ENCODE results near the gene UBE2G1.
A peak's percentile ranks its signal among the peaks of the same experiment; 100 is the strongest.
"Not testable (repeated sequence)": the region's sequence is repeated elsewhere in the genome, so short reads cannot be mapped to it uniquely, and the experiment has no call there.

The UBE2G1 gene

DNA sequence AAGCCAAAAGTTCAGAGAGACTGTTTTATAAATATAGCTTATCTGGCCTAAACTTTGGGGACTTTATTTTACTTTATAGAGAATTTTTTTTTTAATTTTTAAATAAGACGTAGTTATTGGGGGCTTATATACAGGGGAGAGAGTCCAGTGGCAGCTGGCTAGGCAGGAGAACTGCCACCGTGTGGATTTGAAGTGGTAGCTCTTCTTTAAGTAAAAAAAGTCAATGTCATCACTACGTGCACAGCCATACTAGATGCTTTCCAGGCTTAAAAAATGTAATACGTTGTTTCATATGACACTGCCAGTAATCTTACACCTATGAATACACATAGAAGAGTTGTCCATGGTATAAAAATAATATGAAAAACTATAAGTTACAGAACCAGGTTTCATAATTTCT lies 70.8 kb downstream of the UBE2G1 start:
- no peak for DNase-seq

DNA sequence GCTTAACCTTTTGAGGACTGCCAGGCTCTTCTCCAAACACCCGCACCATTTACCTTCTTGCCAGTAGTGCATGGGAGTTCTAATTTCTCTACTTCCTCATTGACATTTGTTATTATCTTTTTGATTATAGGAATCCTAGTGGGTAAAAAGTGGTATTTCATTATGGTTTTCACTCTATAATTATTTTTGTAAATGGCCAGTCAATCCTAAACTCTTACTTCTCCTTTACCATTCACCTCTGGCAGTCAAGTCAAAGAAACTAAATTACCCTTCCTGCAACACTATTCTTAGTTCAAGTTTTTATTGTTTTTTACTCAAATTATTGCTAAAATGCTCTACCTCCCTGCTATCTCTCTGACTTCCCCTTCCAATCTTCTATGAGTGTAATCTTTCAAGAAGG lies 72.9 kb downstream of the UBE2G1 start:
- DNase-seq, result no peak

DNA sequence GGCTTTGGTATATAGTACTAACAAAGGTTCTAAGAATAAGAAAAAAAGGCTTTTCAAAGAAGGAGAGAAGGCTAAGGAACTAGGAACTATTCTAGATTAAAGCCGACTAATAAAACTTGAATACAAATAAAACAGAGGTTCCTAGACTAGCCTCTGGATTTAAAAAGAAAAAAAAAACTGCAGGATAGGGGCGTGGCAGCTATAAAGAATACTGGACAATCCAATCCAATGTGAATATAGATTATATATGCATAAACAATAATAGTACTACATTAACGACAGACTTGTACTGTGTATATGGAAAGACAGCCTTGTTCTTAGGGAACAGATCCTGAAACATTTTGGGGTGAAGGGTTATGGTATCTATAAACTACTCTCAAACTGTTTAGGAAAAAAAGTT lies 78.8 kb downstream of the UBE2G1 start:
- no peak for DNase-seq

GRCh38 chr17:4276514-4276913 lies 90.0 kb downstream of the UBE2G1 start:
- no peak for DNase-seq

DNA sequence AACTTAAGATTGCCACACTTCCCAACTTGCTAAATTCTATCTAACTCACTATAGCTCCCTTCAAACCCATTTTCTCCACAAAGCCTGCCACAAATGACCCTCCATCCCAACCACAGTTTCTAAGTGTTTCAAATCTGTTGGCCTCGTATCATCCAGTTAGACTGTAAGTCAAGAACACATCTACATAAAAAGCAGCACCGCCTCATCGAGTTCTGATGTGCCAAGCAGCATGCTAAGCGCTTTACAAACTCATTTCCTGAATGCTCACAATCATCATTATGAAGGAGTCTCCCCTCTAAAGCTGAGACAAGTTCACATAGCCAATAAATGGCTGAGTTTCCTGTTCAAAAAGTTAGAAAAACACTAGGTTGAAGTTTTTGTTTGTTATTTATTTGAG lies 93.5 kb downstream of the UBE2G1 start:
- no peak for DNase-seq

DNA sequence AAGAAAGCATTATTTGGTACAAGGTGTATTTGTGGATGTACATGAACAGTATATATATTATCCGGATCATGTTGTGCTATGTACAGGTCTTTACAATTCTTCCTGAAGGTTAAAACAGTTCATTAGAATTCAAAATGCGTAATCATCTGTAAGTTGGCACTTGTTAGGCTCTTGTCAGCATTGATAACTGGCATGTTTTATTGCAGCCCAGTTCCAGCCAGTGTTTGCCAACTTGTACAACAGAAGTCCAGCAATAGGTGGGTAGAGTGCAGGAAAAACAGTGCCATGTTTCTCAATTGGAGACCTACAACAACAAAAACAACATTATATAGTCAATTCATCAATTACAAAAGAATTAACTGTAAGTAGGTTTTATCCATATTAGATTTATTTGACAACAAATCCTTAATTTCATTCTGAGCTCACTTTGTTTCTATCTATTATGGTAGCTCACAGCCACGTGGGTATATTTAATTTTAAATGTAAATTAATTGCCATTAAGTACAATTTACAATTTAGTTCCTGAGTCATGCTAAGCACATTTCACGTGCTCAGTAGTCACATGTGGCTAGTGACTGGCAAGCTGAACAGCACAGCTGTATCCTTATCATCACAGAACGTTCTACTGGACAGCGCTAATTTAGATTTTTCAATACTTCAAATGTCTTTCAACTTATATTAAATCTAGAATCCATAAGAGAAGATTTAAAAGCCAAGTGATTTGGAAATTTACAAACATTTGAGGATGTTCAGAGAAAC lies 94.1 kb downstream of the UBE2G1 start:
- DNase-seq, result no peak

DNA sequence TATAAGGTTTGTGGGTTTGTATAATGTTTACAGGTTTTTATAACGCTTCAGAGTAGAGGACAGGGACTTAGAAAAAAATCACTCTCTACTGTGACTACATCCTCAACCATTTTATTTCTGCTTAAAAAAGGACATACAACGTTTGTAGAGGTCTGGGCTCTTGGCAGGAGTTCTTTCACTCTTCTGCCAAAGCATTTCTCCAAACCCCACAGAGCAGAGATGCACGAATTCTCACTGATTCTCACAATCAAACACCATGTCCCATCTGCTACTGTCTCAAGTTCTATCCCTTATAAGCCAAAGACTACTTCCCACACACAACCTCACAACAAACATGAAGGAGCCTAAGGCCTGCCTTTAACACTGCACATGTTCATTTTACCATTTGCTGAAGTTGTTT lies 95.7 kb downstream of the UBE2G1 start:
- no peak for DNase-seq

DNA sequence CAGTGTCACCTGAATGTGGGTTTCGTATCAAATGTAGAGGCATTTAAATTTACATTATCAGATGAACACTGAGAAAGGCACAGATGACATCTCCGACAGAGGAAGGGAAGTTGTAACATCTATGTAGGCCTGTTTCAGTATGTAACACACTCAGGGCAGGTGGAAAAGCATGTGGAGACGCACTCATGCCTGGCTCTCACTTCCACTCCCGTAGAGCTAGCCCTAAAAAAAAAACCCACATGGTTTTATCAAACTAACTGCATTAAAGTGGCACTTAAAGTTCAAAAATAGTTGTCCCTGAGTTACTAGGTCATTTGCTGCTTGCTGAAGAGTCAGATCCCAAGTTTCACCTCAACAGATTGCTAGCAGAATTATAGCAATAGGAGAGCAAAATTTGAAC lies 96.6 kb downstream of the UBE2G1 start:
- no peak for DNase-seq

GRCh38 chr17:4267402-4267801 lies 99.1 kb downstream of the UBE2G1 start:
- DNase-seq, result no peak

GRCh38 chr17:4266550-4266949 lies 99.9 kb downstream of the UBE2G1 start:
- DNase-seq, result no peak

DNA sequence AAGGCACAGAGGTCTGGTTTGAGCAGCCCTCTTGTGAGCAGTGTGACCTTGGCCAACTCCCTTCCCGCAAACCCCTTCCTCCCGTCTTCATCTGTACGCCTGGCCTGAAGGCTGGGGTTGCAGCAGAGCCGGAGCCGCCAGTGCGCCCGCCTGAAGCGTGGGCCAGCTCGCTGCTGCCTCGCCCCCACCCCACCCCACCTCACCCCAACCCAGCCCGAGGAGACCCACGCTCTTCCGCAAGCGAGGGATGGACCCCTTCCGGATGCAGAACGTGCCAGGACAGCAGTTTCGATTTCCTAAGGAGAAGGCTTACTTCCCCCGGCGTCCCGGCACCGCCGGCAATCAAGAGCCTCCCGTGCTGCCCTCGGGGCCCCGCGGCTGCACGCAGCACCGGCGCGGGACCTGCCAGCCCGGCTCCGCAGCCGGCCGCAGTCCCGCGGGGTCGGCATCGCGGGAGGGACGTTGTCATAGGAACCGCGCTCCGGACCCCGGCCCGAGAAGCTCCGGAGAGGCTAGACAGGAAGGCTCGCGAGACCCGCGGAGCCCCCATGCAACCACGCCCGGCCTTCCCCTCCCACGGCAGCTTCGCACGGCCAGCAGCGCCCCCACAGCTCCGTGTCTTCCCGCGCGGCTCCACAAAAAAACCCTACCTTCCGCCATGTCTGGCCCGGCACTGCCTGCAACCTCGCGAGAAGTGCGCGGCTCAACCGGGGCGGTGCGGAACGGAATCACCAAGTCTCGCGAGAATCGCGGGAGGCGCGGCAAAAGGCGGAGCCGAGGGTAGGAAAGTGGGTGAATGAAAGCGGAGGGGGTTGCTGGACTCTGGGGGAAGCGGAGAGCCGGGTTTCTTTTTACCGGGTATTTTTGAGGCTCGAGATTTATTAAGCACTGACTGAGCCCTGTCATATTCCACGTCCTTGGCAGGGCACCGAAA lies 102.9 kb downstream of the UBE2G1 start, which contains the start of gene ANKFY1:
TSS of gene ANKFY1 (minus strand) at position 698 of the 934 bp plus-strand sequence. CDS start at position 660, 38 bp downstream.
- DNase-seq, result peak; percentile 95

DNA sequence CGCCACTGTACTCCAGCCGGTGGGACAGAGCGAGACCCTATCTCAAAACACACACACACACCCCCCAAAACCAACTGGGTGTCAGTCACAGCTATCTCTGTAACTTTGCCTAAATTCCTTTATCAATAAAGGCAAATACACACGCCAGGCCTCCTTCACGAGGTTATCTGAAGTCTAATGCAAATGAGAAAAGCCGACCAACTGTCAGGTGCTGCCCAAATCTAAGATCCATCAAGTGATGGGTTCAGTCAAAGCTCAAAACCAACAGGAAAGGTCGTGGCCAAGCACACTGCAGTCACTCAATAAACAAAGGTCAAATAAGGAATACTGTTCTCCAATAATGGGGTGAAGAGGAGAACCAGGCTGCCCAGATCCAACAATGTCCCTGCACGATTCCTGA lies 103.8 kb downstream of the UBE2G1 start:
- no peak for DNase-seq

- no peak for DNase-seq
Observed at GRCh38 chr17:4261452-4261851, 105.0 kb downstream of the UBE2G1 start.

- no peak for DNase-seq
Observed at GRCh38 chr17:4258867-4259266, 107.6 kb downstream of the UBE2G1 start.

GRCh38 chr17:4256952-4257351 lies 109.5 kb downstream of the UBE2G1 start:
- DNase-seq, result no peak

- not testable (repeated sequence) for DNase-seq
Observed at GRCh38 chr17:4255271-4255670, 111.2 kb downstream of the UBE2G1 start.

DNA sequence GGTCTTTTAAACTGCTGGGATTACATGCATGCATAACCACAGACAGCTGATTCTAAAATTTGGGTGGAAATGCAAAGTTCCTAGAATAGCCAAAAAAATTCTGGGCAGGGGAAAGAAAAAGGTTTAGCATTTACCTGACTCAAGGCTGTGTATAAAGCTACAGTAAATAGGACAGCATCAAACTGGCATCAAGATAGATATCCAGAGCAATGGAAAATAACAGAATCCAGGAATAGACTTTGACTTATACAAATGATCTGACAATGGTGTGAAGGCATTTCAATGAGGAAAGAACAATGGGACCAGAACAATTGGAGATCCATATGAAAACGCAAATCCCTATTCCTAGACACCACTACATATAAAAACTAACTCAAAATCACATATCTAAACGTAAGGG lies 115.6 kb downstream of the UBE2G1 start:
- no peak for DNase-seq

DNA sequence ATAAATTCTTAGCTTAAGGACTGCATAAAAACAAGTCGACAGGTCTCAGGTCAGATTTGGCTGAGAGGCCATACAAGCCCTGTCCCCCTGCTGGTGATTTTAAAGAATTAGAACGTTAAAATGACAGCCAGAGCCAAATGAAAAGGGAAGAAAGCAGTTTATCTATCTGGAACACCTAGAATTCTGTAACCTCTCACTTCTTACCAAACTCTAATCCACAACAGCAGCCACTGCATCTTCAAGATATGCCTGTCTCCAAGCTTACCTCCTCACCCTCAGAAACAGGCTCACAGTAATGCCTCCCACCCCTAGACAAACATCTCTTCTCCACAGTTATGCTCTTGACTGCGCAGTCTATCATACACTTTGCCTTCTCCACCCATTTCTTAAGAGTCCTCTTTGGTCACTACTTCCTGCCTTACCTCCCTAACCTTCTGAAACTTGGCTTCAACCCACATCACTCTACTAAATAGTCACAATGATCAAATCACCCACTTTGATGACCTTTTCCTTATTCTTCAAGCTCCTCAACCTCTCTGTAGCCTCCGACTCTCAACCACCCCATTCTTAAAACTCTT lies 116.9 kb downstream of the UBE2G1 start:
- DNase-seq, result no peak

DNA sequence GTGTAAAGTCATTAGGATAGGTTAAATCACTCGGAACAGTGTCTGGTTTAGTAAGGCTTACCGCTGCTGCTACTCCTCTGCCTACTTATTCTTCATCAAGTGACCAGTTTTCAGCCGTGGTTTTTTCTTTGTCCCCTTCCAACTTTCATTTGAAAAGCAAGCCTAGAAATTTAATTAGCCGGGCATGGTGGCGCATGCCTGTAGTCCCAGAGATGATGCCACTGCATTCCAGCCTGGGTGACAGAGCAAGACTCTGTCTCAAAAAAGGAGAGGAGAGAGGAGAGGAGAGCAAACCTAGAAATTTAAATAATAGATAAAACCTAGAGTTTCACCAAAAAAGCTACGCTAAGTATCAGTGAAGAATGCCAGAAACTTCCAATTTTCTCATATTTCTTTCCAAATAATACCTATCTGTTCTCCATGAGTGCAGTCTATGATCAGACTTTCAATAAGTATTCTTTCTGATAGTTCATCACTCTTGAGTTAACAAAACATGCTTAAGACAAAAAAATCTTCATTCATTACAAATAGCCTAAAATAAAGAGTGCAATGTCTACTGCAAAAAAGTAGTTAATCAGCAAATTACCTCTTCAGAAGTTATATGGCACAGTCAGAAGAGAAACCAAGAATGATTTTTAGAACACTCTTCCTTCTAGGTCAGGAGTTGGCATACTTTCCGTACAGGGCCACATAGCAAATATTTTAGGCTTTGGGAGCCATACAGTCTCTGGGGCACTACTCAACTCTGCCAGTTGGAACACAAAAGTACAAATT lies 117.8 kb downstream of the UBE2G1 start:
- DNase-seq, result no peak

GRCh38 chr17:4247971-4248388 lies 118.5 kb downstream of the UBE2G1 start:
- DNase-seq, result no peak

GRCh38 chr17:4247361-4247970 lies 119.0 kb downstream of the UBE2G1 start:
- no peak for DNase-seq

- no peak for DNase-seq
Observed at GRCh38 chr17:4246674-4247073, 119.8 kb downstream of the UBE2G1 start.

Data from CD4-positive, alpha-beta T cell treated with Interleukin-15 for 1 hour (primary cell).